ENCODE results near the gene IGFBP3. TPM values are rescaled to one million over a fixed set of nuclear protein-coding genes. Genes with fewer than 3 reads are reported as not detected.

IGFBP3 gene
- total RNA-seq, 1 experiment from 2014 or later: 237 TPM

DNA sequence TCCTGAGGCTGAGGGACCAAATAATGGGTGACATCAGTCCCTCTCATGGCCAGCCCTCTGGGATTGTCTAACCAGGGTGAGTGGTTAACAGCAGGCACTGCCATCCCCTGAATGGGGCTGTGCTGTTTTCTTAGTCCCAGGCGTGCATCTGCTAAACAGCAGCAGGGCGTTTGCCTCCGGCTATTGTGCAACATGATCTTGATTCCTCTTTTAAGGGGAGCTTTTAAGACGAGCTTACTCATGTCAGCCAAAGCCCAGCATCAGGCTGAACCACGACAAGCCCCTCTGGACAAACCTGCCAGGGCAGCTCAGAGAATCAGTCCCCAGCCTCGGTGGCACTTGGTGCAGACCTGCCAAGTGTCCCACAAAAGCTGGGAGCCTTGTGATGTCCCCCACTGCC lies 16.2 kb upstream of the IGFBP3 start:
- H2AFZ ChIP-seq: no peak overlapping the region
- no peak overlapping the region for H3K4me3 ChIP-seq
- no peaks in the 10 kb centered on the region for H3F3A ChIP-seq (ENCODE audit: insufficient read depth, low read depth)
- H3K4me1 ChIP-seq (replicated peaks; ENCODE audit: insufficient read depth): no peaks in the 10 kb centered on the region
- no peak overlapping the region for H3K4me2 ChIP-seq
- no peaks in the 10 kb centered on the region for H3K36me3 ChIP-seq (ENCODE audit: low read depth)
- DNase-seq: no peak
- intact Hi-C loops (cut with micrococcal nuclease; ENCODE audit: unreplicated experiment): no loop called here
- no peaks in the 10 kb centered on the region for H3K79me2 ChIP-seq (ENCODE audit: low read depth)
- POLR2A ChIA-PET (ENCODE audit: unreplicated experiment): interaction anchor here (0.5 to 0.6 kb wide), 2 partner anchors 41 to 1348 kb away, joined by 3 read pairs; no protein-coding TSS in a partner anchor
- no TSS peak for BruUV-seq (replicated peaks)
- no peaks in the 10 kb centered on the region for H3K9me3 ChIP-seq (ENCODE audit: insufficient read depth, low read depth)
- CTCF ChIA-PET: interaction anchor here (0.6 kb wide), 1 partner anchor 215 kb away, joined by 4 read pairs; no protein-coding TSS in a partner anchor
- no peaks in the 10 kb centered on the region for H3K9me2 ChIP-seq (ENCODE audit: insufficient read depth)
- H3K27ac ChIP-seq: no peak overlapping the region
- TF ChIP-seq CTCF (conservative IDR thresholded peaks at IDR 0.05) (no peak), EZH2 (IDR thresholded peaks at IDR 0.05; ENCODE audit: low read depth) (no peak)
- no peaks in the 10 kb centered on the region for H3K27me3 ChIP-seq (ENCODE audit: insufficient read depth, low read depth)
- H4K20me1 ChIP-seq (ENCODE audit: insufficient read depth): no peaks in the 10 kb centered on the region

- Histone ChIP-seq H3K27ac (no peak overlapping the region), H3F3A (ENCODE audit: insufficient read depth, low read depth) (no peaks in the 10 kb centered on the region), H3K36me3 (ENCODE audit: low read depth) (no peaks in the 10 kb centered on the region), H3K27me3 (ENCODE audit: insufficient read depth, low read depth) (no peaks in the 10 kb centered on the region), H3K79me2 (ENCODE audit: low read depth) (no peaks in the 10 kb centered on the region), H3K9me2 (ENCODE audit: insufficient read depth) (no peaks in the 10 kb centered on the region), H3K4me1 (replicated peaks; ENCODE audit: insufficient read depth) (no peaks in the 10 kb centered on the region), H3K9me3 (ENCODE audit: insufficient read depth, low read depth) (0 out of 2 replicates have a peak, but pooled peaks cover 3% of the 10 kb centered on the region), H2AFZ (no peak overlapping the region), H3K4me3 (no peak overlapping the region), H3K4me2 (no peak overlapping the region), H4K20me1 (ENCODE audit: insufficient read depth) (no peaks in the 10 kb centered on the region)
- CTCF ChIA-PET: no interaction called here
- no peak for DNase-seq
- POLR2A ChIA-PET (ENCODE audit: unreplicated experiment): no interaction called here
- no TSS peak for BruUV-seq (replicated peaks)
- TF ChIP-seq CTCF (conservative IDR thresholded peaks at IDR 0.05) (no peak), EZH2 (IDR thresholded peaks at IDR 0.05; ENCODE audit: low read depth) (no peak)
- intact Hi-C loops (cut with micrococcal nuclease; ENCODE audit: unreplicated experiment): no loop called here
These were observed 9.9 kb upstream of the IGFBP3 start for GRCh38 chr7:45930967-45931366.

- Histone ChIP-seq H3K4me3 (no peak overlapping the region), H3K4me2 (no peak overlapping the region), H3K27ac (no peak overlapping the region), H2AFZ (no peak overlapping the region), H3K27me3 (ENCODE audit: insufficient read depth, low read depth) (no peaks in the 10 kb centered on the region), H3K4me1 (replicated peaks; ENCODE audit: insufficient read depth) (peaks cover 26% of the 10 kb centered on the region), H3F3A (ENCODE audit: insufficient read depth, low read depth) (peaks cover 22% of the 10 kb centered on the region; the same call in 1 of the 2 replicates), H3K9me2 (ENCODE audit: insufficient read depth) (no peaks in the 10 kb centered on the region), H4K20me1 (ENCODE audit: insufficient read depth) (no peaks in the 10 kb centered on the region), H3K79me2 (ENCODE audit: low read depth) (no peaks in the 10 kb centered on the region), H3K36me3 (ENCODE audit: low read depth) (no peaks in the 10 kb centered on the region), H3K9me3 (ENCODE audit: insufficient read depth, low read depth) (0 out of 2 replicates have a peak, but pooled peaks cover 3% of the 10 kb centered on the region)
- BruUV-seq (replicated peaks): no TSS peak
- no peak for TF ChIP-seq CTCF (conservative IDR thresholded peaks at IDR 0.05)
- TF ChIP-seq EZH2 (IDR thresholded peaks at IDR 0.05; ENCODE audit: low read depth): no peak
- POLR2A ChIA-PET (ENCODE audit: unreplicated experiment): no interaction called here
- intact Hi-C loops (cut with micrococcal nuclease; ENCODE audit: unreplicated experiment): no loop called here
- CTCF ChIA-PET: no interaction called here
- DNase-seq: no peak
These were observed 6.6 kb upstream of the IGFBP3 start for GRCh38 chr7:45927721-45928120.
